ENCODE measurements around the gene KLF11. TPM values are rescaled to one million over a fixed set of nuclear protein-coding genes. Genes with fewer than 3 reads are reported as not detected.

Gene KLF11
- total RNA-seq, 2 donors from 2014 or later: 9.3 to 13.1 TPM

GRCh38 chr2:10035053-10035422 lies 8.3 kb upstream of the KLF11 start:
- no peak overlapping the region for H3K9ac ChIP-seq (ENCODE audit: extremely low read depth, low read length, poor library complexity, severe bottlenecking)
- no peaks in the 10 kb centered on the region for H3K9me3 ChIP-seq (ENCODE audit: control insufficient read depth, low read length)
- no peaks in the 10 kb centered on the region for H3K27me3 ChIP-seq (ENCODE audit: control insufficient read depth, insufficient read depth, low read length, poor library complexity, severe bottlenecking)
- Mint-ChIP-seq H3K4me3 (no peak overlapping the region), H3K36me3 (ENCODE audit: low read depth) (no peaks in the 10 kb centered on the region), H3K27ac (no peak overlapping the region), H3K9me3 (no peaks in the 10 kb centered on the region), H3K4me1 (peaks cover 4% of the 10 kb centered on the region), H3K27me3 (ENCODE audit: insufficient read depth) (peaks cover 2% of the 10 kb centered on the region)
- no peak overlapping the region for H3K4me3 ChIP-seq (ENCODE audit: low read length)
- H3K4me1 ChIP-seq (ENCODE audit: control insufficient read depth, insufficient read depth, low read length): no peaks in the 10 kb centered on the region
- TF ChIP-seq CTCF (conservative IDR thresholded peaks at IDR 0.05): no peak
- no peak overlapping the region for H3K27ac ChIP-seq (ENCODE audit: low read depth, low read length)
- H3K36me3 ChIP-seq (ENCODE audit: control insufficient read depth, insufficient read depth, low read length): no peaks in the 10 kb centered on the region
- no peak for DNase-seq
- WGBS, 2 experiments (ENCODE audit: insufficient coverage in 1 of 2, insufficient read length in 1 of 2): 88 to 95% methylated on average over 2 to 3 of the region's 3 CpGs

GRCh38 chr2:10035633-10036032 lies 7.7 kb upstream of the KLF11 start:
- no peak for TF ChIP-seq CTCF (conservative IDR thresholded peaks at IDR 0.05)
- no peak for DNase-seq
- Histone ChIP-seq H3K9me3 (ENCODE audit: control insufficient read depth, low read length) (no peaks in the 10 kb centered on the region), H3K27me3 (ENCODE audit: control insufficient read depth, insufficient read depth, low read length, poor library complexity, severe bottlenecking) (no peaks in the 10 kb centered on the region), H3K4me3 (ENCODE audit: low read length) (no peak overlapping the region), H3K27ac (ENCODE audit: low read depth, low read length) (no peak overlapping the region), H3K4me1 (ENCODE audit: control insufficient read depth, insufficient read depth, low read length) (no peaks in the 10 kb centered on the region), H3K9ac (ENCODE audit: extremely low read depth, low read length, poor library complexity, severe bottlenecking) (no peak overlapping the region), H3K36me3 (ENCODE audit: control insufficient read depth, insufficient read depth, low read length) (no peaks in the 10 kb centered on the region)
- peaks cover 5% of the 10 kb centered on the region for H3K27me3 Mint-ChIP-seq (ENCODE audit: insufficient read depth)
- no peaks in the 10 kb centered on the region for H3K9me3 Mint-ChIP-seq
- 84 to 88% methylated on average over 5 of the region's 5 CpGs for WGBS, 2 experiments (ENCODE audit: insufficient coverage in 1 of 2, insufficient read length in 1 of 2)
- no peak overlapping the region for H3K27ac Mint-ChIP-seq
- no peak overlapping the region for H3K4me3 Mint-ChIP-seq
- no peaks in the 10 kb centered on the region for H3K4me1 Mint-ChIP-seq
- H3K36me3 Mint-ChIP-seq (ENCODE audit: low read depth): no peaks in the 10 kb centered on the region

GRCh38 chr2:10036095-10036884 lies 7.1 kb upstream of the KLF11 start:
- Mint-ChIP-seq H3K36me3 (ENCODE audit: low read depth) (no peaks in the 10 kb centered on the region), H3K4me3 (no peak overlapping the region), H3K27ac (no peak overlapping the region), H3K27me3 (ENCODE audit: insufficient read depth) (peaks cover 12% of the 10 kb centered on the region), H3K4me1 (no peaks in the 10 kb centered on the region), H3K9me3 (no peaks in the 10 kb centered on the region)
- TF ChIP-seq CTCF (conservative IDR thresholded peaks at IDR 0.05): peak; percentile 69
- Histone ChIP-seq H3K4me1 (ENCODE audit: control insufficient read depth, insufficient read depth, low read length) (no peaks in the 10 kb centered on the region), H3K4me3 (ENCODE audit: low read length) (no peak overlapping the region), H3K27me3 (ENCODE audit: control insufficient read depth, insufficient read depth, low read length, poor library complexity, severe bottlenecking) (no peaks in the 10 kb centered on the region), H3K36me3 (ENCODE audit: control insufficient read depth, insufficient read depth, low read length) (no peaks in the 10 kb centered on the region), H3K27ac (ENCODE audit: low read depth, low read length) (no peak overlapping the region), H3K9me3 (ENCODE audit: control insufficient read depth, low read length) (no peaks in the 10 kb centered on the region), H3K9ac (ENCODE audit: extremely low read depth, low read length, poor library complexity, severe bottlenecking) (no peak overlapping the region)
- 86% methylated on average over 12 to 14 of the region's 14 CpGs for WGBS, 2 experiments (ENCODE audit: insufficient coverage in 1 of 2, insufficient read length in 1 of 2)
- peak; percentile 77 for DNase-seq
